Stomach (tissue), 4 donors: ENCODE data around the gene ZNF672.

Experiments
- CTCF ChIP-seq, 7 experiments: fragments of 450-650 bp in 4 of 7; fragments of 200-600 bp in 3 of 7; sonication (generic) in 3 of 7; IDR thresholded peaks; one replicate each; pipeline ENCODE4 v1.5.1; 2016 to 2019; ENCODE audit warnings: antibody characterized with exemption in 7 of 7, control low read depth in 2 of 7, mild to moderate bottlenecking in 1 of 7
- EP300 ChIP-seq: sonication (generic); formaldehyde crosslinking; IDR thresholded peaks from one replicate; pipeline ENCODE4 v1.6.1; 2017; ENCODE audit warnings: antibody characterized with exemption
- POLR2A ChIP-seq, 4 donors: fragments of 450-650 bp; IDR thresholded peaks; one replicate each; pipeline ENCODE4 v1.6.1; 2016; ENCODE audit warnings: antibody characterized with exemption in 4 of 4, control low read depth in 2 of 4, mild to moderate bottlenecking in 1 of 4, moderate library complexity in 1 of 4
- POLR2AphosphoS5 ChIP-seq, 3 donors: sonication (generic); formaldehyde crosslinking; IDR thresholded peaks; one replicate each; pipeline ENCODE4 v1.6.1; 2016; ENCODE audit warnings: antibody characterized with exemption in 3 of 3

DNA sequence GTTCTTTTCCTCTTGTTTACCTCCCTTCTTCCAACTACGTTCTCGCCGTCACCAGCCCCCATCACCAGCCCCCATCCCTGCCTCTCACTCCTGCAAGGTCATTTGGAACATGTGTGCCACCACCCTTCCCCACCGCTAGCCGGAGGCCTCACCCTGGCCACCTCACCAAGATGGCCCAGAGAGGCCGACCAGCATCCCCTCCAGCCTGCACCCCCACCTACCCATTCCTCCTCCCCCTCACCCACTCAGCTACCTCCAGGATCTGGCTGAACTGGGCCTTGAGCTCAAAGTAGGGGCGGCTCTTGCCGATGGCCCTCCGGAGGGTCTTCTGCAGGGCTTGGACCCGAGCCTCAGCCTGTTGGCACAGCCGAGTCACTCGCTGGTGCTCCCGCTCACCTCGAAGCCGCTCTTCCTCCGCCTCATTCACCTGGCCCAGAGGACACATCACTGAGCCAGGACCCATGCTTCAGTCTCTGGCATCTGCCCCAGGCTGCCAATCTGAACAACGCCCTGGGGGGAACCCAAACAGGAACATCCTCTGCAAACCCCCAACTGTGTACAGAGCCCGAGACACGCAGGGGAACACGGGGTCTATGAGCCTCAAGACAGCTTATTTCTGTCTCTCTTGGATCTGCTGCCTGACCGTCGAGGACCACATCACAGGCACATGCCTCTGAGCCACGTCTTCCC, 25.1 kb upstream of the ZNF672 start:
- TF ChIP-seq CTCF (IDR thresholded peaks at IDR 0.05) = no peak
- no peak for TF ChIP-seq POLR2A (IDR thresholded peaks at IDR 0.05)
- no peak for TF ChIP-seq EP300
- no peak for TF ChIP-seq POLR2AphosphoS5 (IDR thresholded peaks at IDR 0.05)
